ENCODE data around the gene COL4A1.

COL4A1 gene

GRCh38 chr13:110109910-110110309 lies 197.0 kb downstream of the COL4A1 start:
- Mint-ChIP-seq H3K4me1 (no peaks in the 10 kb centered on the region), H3K27ac (no peak overlapping the region), H3K36me3 (no peaks in the 10 kb centered on the region), H3K27me3 (peaks cover 2% of the 10 kb centered on the region), H3K9me3 (peaks cover 4% of the 10 kb centered on the region), H3K4me3 (no peak overlapping the region)
- DNase-seq (ENCODE audit: low spot score in 2 of 2) (no peak), ATAC-seq (ENCODE audit: low read depth) (no peak)

- DNase-seq (ENCODE audit: low spot score in 2 of 2) (no peak), ATAC-seq (ENCODE audit: low read depth) (no peak)
- peaks cover 2% of the 10 kb centered on the region for H3K27me3 Mint-ChIP-seq
Observed at GRCh38 chr13:110109140-110109783, 197.7 kb downstream of the COL4A1 start.

DNA sequence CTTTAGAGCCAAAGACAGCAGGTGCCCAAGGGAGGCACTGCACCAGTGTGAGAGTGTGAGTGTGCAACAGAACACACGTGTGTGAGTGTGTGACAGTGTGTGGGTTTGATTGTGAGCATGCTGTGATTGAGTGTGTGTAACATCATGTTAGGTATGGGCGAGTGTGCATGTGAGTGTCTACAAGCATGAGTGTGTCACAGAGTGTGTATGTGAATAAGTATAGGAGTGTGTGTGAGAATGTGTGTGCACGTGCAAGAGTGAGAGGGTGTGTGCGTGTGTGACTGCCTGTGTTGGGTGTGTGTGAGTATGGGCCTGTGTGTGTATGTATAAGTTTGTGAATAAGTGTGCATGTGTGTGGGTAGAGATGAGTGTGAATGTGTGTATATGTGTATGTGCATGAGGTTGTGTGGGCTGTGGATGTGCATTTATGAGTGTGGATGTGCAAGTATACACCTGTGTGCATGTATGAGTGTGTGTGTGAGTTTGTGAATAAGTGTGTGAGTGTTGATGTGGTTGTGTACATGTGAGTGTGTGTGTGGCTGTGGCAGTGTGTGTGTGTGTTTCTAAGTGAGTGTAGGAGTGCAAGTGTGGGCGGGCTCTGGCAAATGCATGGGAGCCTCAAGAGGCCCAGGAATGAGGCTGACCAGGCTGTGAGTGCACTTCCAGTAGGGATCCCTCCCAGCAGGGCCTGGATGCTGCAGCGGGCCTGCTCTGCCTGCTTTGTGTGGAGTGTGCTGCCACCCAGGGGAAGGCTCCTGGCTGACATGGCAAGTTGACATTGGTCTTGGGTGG lies 198.4 kb downstream of the COL4A1 start:
- H3K9me3 Mint-ChIP-seq: peaks cover 4% of the 10 kb centered on the region
- ATAC-seq (ENCODE audit: low read depth): no peak

More at GRCh38 chr13:110109140-110109783, 197.7 kb downstream of the COL4A1 start:
- H3K36me3 Mint-ChIP-seq: no peaks in the 10 kb centered on the region
- no peak overlapping the region for H3K4me3 Mint-ChIP-seq
- H3K9me3 Mint-ChIP-seq: peaks cover 4% of the 10 kb centered on the region
- no peak overlapping the region for H3K27ac Mint-ChIP-seq
- H3K4me1 Mint-ChIP-seq: no peaks in the 10 kb centered on the region

GRCh38 chr13:110107568-110108347 lies 199.2 kb downstream of the COL4A1 start:
- Mint-ChIP-seq H3K9me3 (peaks cover 4% of the 10 kb centered on the region), H3K27ac (no peak overlapping the region), H3K4me1 (no peaks in the 10 kb centered on the region), H3K27me3 (peaks cover 2% of the 10 kb centered on the region), H3K36me3 (no peaks in the 10 kb centered on the region), H3K4me3 (no peak overlapping the region)
- no peak for ATAC-seq (ENCODE audit: low read depth)
- DNase-seq (ENCODE audit: low spot score in 2 of 2): no peak

More for the DNA sequence above, 198.4 kb downstream of the COL4A1 start:
- DNase-seq (ENCODE audit: low spot score in 2 of 2): no peak
- Mint-ChIP-seq H3K36me3 (no peaks in the 10 kb centered on the region), H3K4me3 (no peak overlapping the region), H3K4me1 (no peaks in the 10 kb centered on the region), H3K27me3 (peaks cover 2% of the 10 kb centered on the region), H3K27ac (no peak overlapping the region)

DNA sequence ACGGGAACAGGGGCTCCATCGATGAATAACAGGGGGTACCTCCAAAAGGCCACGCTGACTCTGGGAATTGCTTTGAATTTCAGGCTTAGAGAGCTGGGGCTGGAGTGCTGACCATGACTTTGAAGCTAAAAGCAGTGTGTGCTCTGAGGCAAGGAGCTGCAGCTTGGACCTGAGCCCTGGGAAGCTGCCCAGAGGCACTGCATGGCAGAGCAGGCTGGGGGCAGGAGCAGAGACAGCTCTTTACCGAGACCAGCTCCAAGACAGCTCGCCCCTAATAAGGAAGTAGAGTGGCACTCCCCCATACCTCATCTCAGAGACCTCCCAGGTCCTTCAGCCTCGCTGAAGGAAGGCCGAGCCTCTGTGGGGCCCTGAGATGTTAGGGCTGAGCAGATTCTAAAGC lies 200.2 kb downstream of the COL4A1 start:
- no peaks in the 10 kb centered on the region for H3K4me1 Mint-ChIP-seq
- no peak overlapping the region for H3K4me3 Mint-ChIP-seq
- H3K27me3 Mint-ChIP-seq: peaks cover 2% of the 10 kb centered on the region
- DNase-seq (ENCODE audit: low spot score in 2 of 2): no peak
- H3K36me3 Mint-ChIP-seq: no peaks in the 10 kb centered on the region
- H3K9me3 Mint-ChIP-seq: peaks cover 4% of the 10 kb centered on the region
- no peak overlapping the region for H3K27ac Mint-ChIP-seq
- ATAC-seq (ENCODE audit: low read depth): no peak

DNA sequence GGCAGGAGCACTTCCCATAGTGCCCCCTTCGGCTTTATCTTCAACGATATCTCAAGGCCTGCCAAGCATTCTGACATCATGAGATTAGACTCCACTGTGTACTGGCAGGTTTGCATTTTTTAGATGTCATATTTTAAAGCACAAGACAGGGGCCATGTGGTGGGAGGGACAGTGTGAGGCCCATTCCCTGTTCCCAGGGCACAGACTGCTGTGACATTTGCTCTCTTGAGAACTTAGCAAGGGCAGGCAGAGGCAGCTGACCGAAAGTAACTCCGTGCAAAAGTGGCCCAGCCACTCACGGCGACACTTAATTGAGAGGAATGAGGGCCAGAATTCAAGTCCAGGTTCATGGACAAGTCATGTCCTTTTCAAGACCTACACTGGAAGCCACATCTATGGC lies 201.8 kb downstream of the COL4A1 start:
- ATAC-seq (ENCODE audit: low read depth) (no peak), DNase-seq (ENCODE audit: low spot score in 2 of 2) (no peak)
- H3K36me3 Mint-ChIP-seq: peaks cover 3% of the 10 kb centered on the region
- peaks cover 2% of the 10 kb centered on the region for H3K27me3 Mint-ChIP-seq
- peaks cover 10% of the 10 kb centered on the region for H3K9me3 Mint-ChIP-seq
- no peaks in the 10 kb centered on the region for H3K4me1 Mint-ChIP-seq
- no peak overlapping the region for H3K4me3 Mint-ChIP-seq
- H3K27ac Mint-ChIP-seq: no peak overlapping the region

GRCh38 chr13:110103534-110103933 lies 203.4 kb downstream of the COL4A1 start:
- Mint-ChIP-seq H3K27ac (no peak overlapping the region), H3K9me3 (peaks cover 9% of the 10 kb centered on the region), H3K4me1 (no peaks in the 10 kb centered on the region), H3K27me3 (peaks cover under 1% of the 10 kb centered on the region), H3K4me3 (no peak overlapping the region), H3K36me3 (peaks cover 3% of the 10 kb centered on the region)
- ATAC-seq (ENCODE audit: low read depth) (no peak), DNase-seq (ENCODE audit: low spot score in 2 of 2) (no peak)

DNA sequence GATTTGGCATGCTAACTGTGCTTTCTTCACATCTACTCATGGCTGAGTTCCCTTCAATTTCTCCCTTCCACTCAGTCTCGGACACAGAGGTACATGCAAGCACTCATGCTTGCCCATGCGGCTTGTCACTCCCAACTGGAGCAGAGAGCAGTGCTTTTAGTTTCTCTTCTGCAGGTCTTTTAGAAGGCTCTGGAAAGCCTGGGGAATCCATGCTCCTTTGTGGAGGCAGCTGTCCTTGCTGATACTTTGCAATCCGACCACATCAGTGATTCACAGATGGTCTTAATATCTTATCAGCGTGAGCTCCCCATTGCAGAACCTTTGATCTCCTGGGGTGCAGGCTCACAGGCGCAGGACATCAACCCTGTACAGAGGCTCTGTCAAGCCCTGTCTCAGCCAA lies 203.9 kb downstream of the COL4A1 start:
- H3K9me3 Mint-ChIP-seq: peaks cover 6% of the 10 kb centered on the region
- no peaks in the 10 kb centered on the region for H3K4me1 Mint-ChIP-seq
- no peak for DNase-seq (ENCODE audit: low spot score in 2 of 2)
- peaks cover 3% of the 10 kb centered on the region for H3K36me3 Mint-ChIP-seq
- H3K27ac Mint-ChIP-seq: no peak overlapping the region
- ATAC-seq (ENCODE audit: low read depth): no peak
- H3K27me3 Mint-ChIP-seq: no peaks in the 10 kb centered on the region
- no peak overlapping the region for H3K4me3 Mint-ChIP-seq

- Mint-ChIP-seq H3K36me3 (peaks cover 3% of the 10 kb centered on the region), H3K27me3 (no peaks in the 10 kb centered on the region), H3K27ac (no peak overlapping the region), H3K4me3 (no peak overlapping the region), H3K9me3 (peaks cover 6% of the 10 kb centered on the region), H3K4me1 (no peaks in the 10 kb centered on the region)
- no peak for DNase-seq (ENCODE audit: low spot score in 2 of 2)
- no peak for ATAC-seq (ENCODE audit: low read depth)
Observed at GRCh38 chr13:110102053-110102452, 204.9 kb downstream of the COL4A1 start.

DNA sequence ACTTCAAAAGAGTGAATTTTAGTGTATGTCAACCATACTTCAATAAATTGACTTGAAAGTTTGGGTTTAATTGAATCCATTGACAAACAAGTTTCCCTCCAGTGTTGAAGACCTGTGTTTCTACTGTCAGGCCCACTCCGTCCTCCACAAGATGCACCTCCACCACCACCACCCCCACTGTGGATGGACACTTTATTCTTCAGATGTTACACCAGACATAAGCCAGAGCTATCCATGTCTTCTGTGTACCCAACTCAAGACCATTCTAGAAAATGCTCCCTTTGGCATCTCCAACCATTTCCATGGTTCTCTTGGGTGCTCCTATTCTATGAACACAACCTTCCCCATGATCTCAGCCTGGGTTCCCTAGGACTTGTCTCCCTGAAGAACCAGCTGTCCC lies 207.0 kb downstream of the COL4A1 start:
- Mint-ChIP-seq H3K4me1 (no peaks in the 10 kb centered on the region), H3K27me3 (no peaks in the 10 kb centered on the region)
- no peak for ATAC-seq (ENCODE audit: low read depth)

More for the DNA sequence above, 207.0 kb downstream of the COL4A1 start:
- Mint-ChIP-seq H3K4me3 (no peak overlapping the region), H3K27ac (no peak overlapping the region), H3K36me3 (peaks cover 3% of the 10 kb centered on the region), H3K9me3 (peaks cover 6% of the 10 kb centered on the region)
- no peak for DNase-seq (ENCODE audit: low spot score in 2 of 2)
